Colonic mucosa (tissue), 4 donors: ENCODE results near the gene HOXA13. TPM values are rescaled to one million over a fixed set of nuclear protein-coding genes. Genes with fewer than 3 reads are reported as not detected.

Experiments
- DNase-seq: peaks from one replicate; pipeline ENCODE4 v3.0.0-alpha.2; 2020
- H3K27ac ChIP-seq: fragments of 200-600 bp; one replicate; pipeline ENCODE4 v1.8.0; 2021
- H3K27me3 ChIP-seq: fragments of 200-600 bp; one replicate; pipeline ENCODE4 v1.8.0; 2021
- H3K36me3 ChIP-seq: fragments of 200-600 bp; one replicate; pipeline ENCODE4 v1.8.0; 2021
- H3K4me1 ChIP-seq: fragments of 200-600 bp; one replicate; pipeline ENCODE4 v1.8.0; 2021; ENCODE audit warnings: mild to moderate bottlenecking
- H3K4me3 ChIP-seq: fragments of 200-600 bp; one replicate; pipeline ENCODE4 v1.8.0; 2021
- H3K9ac ChIP-seq, 2 donors: one replicate each; pipeline ENCODE4 v1.7.0; 2013; ENCODE audit warnings: control low read depth in 2 of 2, low read depth in 2 of 2, low read length in 2 of 2
- H3K9me3 ChIP-seq: fragments of 200-600 bp; one replicate; pipeline ENCODE4 v1.8.0; 2021
- intact Hi-C: fragments of 100-400 bp; cut with DNase I; formaldehyde crosslinking; loops from one replicate; pipeline ENCODE4 v1.14.1; 2022
- total RNA-seq, 2 donors: library from RNA; stranded (reverse); fragmentation: NEBNext Ultra II Directional in 1 of 2; extraction: Animal tissue kit (Norgen Biotek cat#: 25700) in 1 of 2; gene quantifications; one replicate each; pipeline ENCODE4 v1.2.1, GENCODE V29; 2021
- TF ChIP-seq, protein P1 (sequence below): fragments of 200-600 bp; IDR thresholded peaks from one replicate; pipeline ENCODE4 v1.8.0; 2022; ENCODE audit warnings: antibody characterized with exemption, mild to moderate bottlenecking
- donor health status: healthy.
- donor health status: DM: no; HTN: no; CAD: no.
- donor health status: DM: no; HTN: no; CAD: no.

Gene HOXA13
- total RNA-seq, 2 donors from 2014 or later, result 22.7 to 33.8 TPM

DNA sequence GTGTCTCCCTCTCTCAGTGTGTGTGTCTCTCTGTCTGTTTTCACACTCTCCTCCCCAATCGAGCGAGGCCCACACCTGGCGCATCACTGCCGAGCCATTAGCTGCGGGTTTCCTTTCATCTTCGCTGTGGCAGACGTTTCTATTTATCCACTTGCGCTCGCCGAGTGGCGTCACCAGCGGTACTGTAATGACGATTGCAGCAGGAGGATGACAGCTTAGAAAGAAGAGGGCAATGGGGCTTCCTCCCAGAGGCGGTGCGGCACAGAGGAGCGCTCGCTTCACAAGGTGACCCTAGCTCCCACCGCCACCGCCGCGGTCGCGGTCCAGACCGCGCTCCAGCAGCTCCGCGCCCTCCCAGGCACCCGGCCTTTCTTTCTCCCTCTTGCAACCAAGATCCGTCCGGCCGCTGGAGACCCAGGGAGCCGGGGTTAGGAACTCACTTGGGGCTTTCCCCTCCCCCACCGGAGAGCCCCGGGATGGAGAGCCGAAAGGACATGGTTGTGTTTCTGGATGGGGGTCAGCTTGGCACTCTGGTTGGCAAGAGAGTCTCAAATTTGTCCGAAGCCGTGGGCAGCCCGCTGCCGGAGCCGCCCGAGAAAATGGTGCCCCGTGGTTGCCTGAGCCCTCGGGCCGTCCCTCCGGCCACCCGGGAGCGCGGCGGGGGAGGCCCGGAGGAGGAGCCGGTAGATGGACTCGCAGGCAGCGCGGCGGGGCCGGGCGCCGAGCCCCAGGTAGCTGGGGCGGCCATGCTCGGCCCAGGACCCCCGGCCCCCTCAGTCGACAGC lies 42.9 kb upstream of the HOXA13 start, which contains the start of gene EVX1:
Gene EVX1 (plus strand): TSS at position 248 of the 785 bp plus-strand sequence. CDS start 229 bp downstream, at position 477.
- DNase-seq, result no peak
- Histone ChIP-seq H3K9ac (peak within 1 kb of the TSS in 1 of 2 donors; percentile 6), H3K36me3 (no peaks in the 10 kb centered on the region), H3K4me1 (peaks cover 25% of the 10 kb centered on the region), H3K9me3 (no peaks in the 10 kb centered on the region), H3K27me3 (peaks cover 86% of the 10 kb centered on the region), H3K4me3 (peak within 1 kb of the TSS; percentile 32), H3K27ac (no peak within 1 kb of the TSS)
- intact Hi-C loops, result no loop called here
- TF ChIP-seq, protein P1, sequence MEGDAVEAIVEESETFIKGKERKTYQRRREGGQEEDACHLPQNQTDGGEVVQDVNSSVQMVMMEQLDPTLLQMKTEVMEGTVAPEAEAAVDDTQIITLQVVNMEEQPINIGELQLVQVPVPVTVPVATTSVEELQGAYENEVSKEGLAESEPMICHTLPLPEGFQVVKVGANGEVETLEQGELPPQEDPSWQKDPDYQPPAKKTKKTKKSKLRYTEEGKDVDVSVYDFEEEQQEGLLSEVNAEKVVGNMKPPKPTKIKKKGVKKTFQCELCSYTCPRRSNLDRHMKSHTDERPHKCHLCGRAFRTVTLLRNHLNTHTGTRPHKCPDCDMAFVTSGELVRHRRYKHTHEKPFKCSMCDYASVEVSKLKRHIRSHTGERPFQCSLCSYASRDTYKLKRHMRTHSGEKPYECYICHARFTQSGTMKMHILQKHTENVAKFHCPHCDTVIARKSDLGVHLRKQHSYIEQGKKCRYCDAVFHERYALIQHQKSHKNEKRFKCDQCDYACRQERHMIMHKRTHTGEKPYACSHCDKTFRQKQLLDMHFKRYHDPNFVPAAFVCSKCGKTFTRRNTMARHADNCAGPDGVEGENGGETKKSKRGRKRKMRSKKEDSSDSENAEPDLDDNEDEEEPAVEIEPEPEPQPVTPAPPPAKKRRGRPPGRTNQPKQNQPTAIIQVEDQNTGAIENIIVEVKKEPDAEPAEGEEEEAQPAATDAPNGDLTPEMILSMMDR, result no peak

DNA sequence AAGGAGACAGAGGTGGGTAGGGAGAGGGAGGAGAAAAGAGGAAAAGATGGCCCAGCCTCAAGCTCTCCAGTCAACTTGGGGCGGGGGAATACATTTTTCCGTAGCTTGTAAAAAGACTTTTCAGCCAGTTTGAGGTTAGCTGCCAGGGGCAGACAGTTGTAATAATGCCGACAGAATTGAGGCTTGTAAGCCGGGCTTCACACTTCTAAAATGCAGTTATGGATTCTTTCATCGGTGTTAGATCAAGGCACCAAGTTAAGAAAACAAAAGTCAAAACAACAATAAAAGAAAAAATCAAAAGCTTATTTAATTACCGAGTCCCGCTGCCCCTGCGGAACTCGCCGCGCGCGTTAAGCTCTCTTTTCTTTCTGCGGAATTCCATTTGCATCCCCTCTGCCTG lies 42.3 kb upstream of the HOXA13 start:
- Histone ChIP-seq H3K27ac (no peak overlapping the region), H3K4me1 (peaks cover 25% of the 10 kb centered on the region), H3K27me3 (peaks cover 85% of the 10 kb centered on the region), H3K9me3 (no peaks in the 10 kb centered on the region), H3K36me3 (no peaks in the 10 kb centered on the region), H3K4me3 (peak overlapping the region; percentile 32), H3K9ac (no peak overlapping the region)
- no peak for DNase-seq
- intact Hi-C loops, result no loop called here
- TF ChIP-seq, protein P1, result no peak

DNA sequence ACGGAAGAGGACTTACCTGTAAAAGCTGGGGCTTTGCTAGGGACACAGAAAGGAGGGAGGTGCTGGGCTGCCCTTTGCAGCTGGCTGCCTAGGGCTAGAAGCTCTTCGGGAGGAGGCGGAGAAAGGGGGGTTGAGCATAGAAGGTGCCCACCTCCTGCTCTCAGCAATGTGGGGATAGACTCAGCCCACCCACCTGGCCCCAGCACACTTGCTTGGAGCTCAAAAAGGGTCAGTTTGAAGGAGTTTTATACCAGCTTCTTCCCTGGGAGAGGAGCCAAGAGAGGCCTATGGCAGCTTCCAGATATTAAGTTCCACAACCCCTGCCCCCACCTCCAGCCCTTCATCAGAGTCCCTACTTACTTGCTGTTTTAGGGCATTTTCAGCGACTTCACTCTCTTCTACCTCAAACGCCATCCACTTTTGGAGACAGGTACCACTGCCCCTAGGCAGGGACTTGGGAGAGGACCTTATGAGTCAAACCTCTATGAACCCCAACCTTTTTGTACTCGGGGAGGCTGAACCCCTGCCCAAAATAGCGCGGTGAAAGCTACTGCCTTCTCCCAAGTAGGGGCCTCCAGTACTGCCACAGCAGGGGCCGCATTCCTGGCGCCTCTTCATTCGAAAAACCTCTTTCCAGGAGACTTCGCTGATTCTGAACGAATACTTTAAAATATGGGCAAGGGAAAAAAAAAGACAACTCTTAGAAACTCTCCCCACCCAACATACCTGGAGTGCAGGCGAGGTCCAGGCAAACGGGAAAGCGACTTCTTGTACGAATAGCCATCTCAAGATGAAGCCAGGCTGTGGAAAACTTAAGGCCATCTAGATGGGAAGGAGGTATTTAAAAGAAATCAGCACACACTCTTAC lies 41.5 kb upstream of the HOXA13 start:
- Histone ChIP-seq H3K4me1 (peaks cover 25% of the 10 kb centered on the region), H3K9me3 (no peaks in the 10 kb centered on the region), H3K36me3 (no peaks in the 10 kb centered on the region), H3K27ac (no peak overlapping the region), H3K27me3 (peaks cover 78% of the 10 kb centered on the region), H3K9ac (no peak overlapping the region), H3K4me3 (no peak overlapping the region)
- TF ChIP-seq, protein P1, result no peak
- intact Hi-C loops, result no loop called here
- DNase-seq, result no peak

DNA sequence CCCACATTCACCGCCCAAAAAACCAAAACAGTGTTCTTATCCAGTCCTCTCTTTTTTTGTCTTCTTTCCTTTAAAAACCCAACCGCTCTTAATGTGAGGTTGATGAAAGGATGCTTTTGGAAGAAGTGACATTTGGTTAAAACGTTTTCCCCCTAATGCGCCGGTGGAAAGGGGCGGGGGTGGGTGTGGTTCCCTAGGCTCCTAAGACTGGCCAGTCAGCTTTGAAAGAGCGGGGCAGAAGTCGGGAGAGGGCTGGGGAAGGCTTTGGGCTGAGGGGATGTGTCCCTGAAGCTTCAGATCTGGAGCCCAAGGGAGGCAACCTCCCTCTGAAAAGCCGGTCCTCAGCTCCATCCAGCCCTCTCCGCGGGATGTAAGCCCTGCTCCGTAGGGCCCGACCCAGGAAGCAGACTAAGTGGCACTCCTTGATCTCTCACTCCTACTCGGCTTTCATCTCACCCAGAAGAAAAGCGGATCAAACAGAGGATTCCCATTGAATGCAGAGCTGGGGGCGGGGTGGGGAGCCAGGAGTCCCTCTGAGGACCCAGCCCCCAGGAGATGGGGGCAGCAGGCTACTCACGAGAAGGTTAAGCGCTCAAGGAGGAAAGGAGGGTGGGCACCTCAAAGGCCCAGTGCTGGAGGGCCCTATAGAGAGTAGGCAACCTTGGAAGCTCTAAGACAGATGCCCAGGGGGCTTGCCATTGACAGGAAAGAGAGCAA lies 40.3 kb upstream of the HOXA13 start:
- Histone ChIP-seq H3K9ac (no peak overlapping the region), H3K27ac (no peak overlapping the region), H3K4me3 (no peak overlapping the region), H3K27me3 (peaks cover 67% of the 10 kb centered on the region), H3K9me3 (no peaks in the 10 kb centered on the region), H3K4me1 (peaks cover 18% of the 10 kb centered on the region), H3K36me3 (no peaks in the 10 kb centered on the region)
- TF ChIP-seq, protein P1, result no peak
- DNase-seq, result no peak
- intact Hi-C loops, result no loop called here
